Loucy (cell line): ENCODE data around the gene ACSF3.

Experiments used
- H2AFZ ChIP-seq: fragments of 200-600 bp; sonication (generic); 2 replicates; pipeline ENCODE4 v1.6.0; 2016; ENCODE audit warnings: antibody characterized with exemption, mild to moderate bottlenecking, low read length, moderate library complexity
- H3F3A ChIP-seq: fragments of 200-600 bp; 2 replicates; pipeline ENCODE4 v1.6.0; 2016; ENCODE audit warnings: antibody characterized with exemption, low read depth, mild to moderate bottlenecking
- H3K27me3 ChIP-seq: fragments of 200-600 bp; sonication (generic); 2 replicates; pipeline ENCODE4 v1.6.1; 2014; ENCODE audit warnings: low read length, mild to moderate bottlenecking; ENCODE audit not compliant: insufficient read depth, poor library complexity, severe bottlenecking
- H3K36me3 ChIP-seq: fragments of 200-600 bp; sonication (generic); 2 replicates; pipeline ENCODE4 v1.6.1; 2016; ENCODE audit warnings: low read length; ENCODE audit not compliant: insufficient read depth
- H3K4me1 ChIP-seq: fragments of 200-600 bp; sonication (generic); 2 replicates; pipeline ENCODE4 v1.5.1; 2014; ENCODE audit warnings: low read length, mild to moderate bottlenecking; ENCODE audit not compliant: insufficient read depth, poor library complexity, severe bottlenecking
- H3K4me2 ChIP-seq: fragments of 200-600 bp; sonication (generic); 2 replicates; pipeline ENCODE4 v1.6.0; 2014; ENCODE audit warnings: antibody characterized with exemption, low read length, low read depth, mild to moderate bottlenecking; ENCODE audit not compliant: poor library complexity, severe bottlenecking
- H3K4me3 ChIP-seq: fragments of 200-600 bp; sonication (generic); 2 replicates; pipeline ENCODE4 v1.5.1; 2014; ENCODE audit warnings: low read length, mild to moderate bottlenecking, mixed read lengths; ENCODE audit not compliant: poor library complexity, severe bottlenecking
- H3K79me2 ChIP-seq: fragments of 200-600 bp; sonication (generic); 2 replicates; pipeline ENCODE4 v1.6.1; 2014; ENCODE audit warnings: low read length; ENCODE audit not compliant: insufficient read depth
- H3K9ac ChIP-seq: fragments of 200-600 bp; sonication (generic); 2 replicates; pipeline ENCODE4 v1.6.0; 2014; ENCODE audit warnings: mild to moderate bottlenecking, low read depth, low read length, moderate library complexity; ENCODE audit not compliant: poor library complexity, severe bottlenecking
- H3K9me2 ChIP-seq: fragments of 200-600 bp; sonication (generic); replicated peaks from 2 replicates; pipeline ENCODE4 v1.6.1; 2016; ENCODE audit warnings: low read depth, low read length, mixed read lengths
- H3K9me3 ChIP-seq: fragments of 200-600 bp; sonication (generic); 2 replicates; pipeline ENCODE4 v1.6.1; 2014; ENCODE audit warnings: mild to moderate bottlenecking, antibody characterized with exemption, low read length, low read depth; ENCODE audit not compliant: insufficient read depth
- H4K20me1 ChIP-seq: fragments of 200-600 bp; sonication (generic); 2 replicates; pipeline ENCODE4 v1.6.0; 2014; ENCODE audit warnings: antibody characterized with exemption, low read length, mild to moderate bottlenecking; ENCODE audit not compliant: insufficient read depth, poor library complexity, severe bottlenecking
- CTCF ChIP-seq: fragments of 200-600 bp; sonication (generic); conservative IDR thresholded peaks from 2 replicates; pipeline ENCODE4 v1.5.1; 2014; ENCODE audit warnings: mild to moderate bottlenecking, antibody characterized with exemption, low read length
- EZH2phosphoT487 ChIP-seq: fragments of 200-600 bp; IDR thresholded peaks from 2 replicates; pipeline ENCODE4 v1.6.1; 2018; ENCODE audit warnings: antibody characterized with exemption, mild to moderate bottlenecking, moderate library complexity, borderline replicate concordance

The ACSF3 gene

GRCh38 chr16:89178453-89179147, 84.9 kb downstream of the ACSF3 start:
- H3K4me3 ChIP-seq: no peak overlapping the region
- no peak overlapping the region for H3K9ac ChIP-seq
- TF ChIP-seq EZH2phosphoT487 (no peak), CTCF (no peak)
- H3F3A ChIP-seq: no peaks in the 10 kb centered on the region
- H3K9me2 ChIP-seq: no peaks in the 10 kb centered on the region
- no peak overlapping the region for H2AFZ ChIP-seq
- H3K36me3 ChIP-seq: no peaks in the 10 kb centered on the region
- H3K4me1 ChIP-seq: no peaks in the 10 kb centered on the region
- no peaks in the 10 kb centered on the region for H3K79me2 ChIP-seq
- no peaks in the 10 kb centered on the region for H4K20me1 ChIP-seq
- H3K9me3 ChIP-seq: no peaks in the 10 kb centered on the region
- no peaks in the 10 kb centered on the region for H3K27me3 ChIP-seq
- H3K4me2 ChIP-seq: no peak overlapping the region

- TF ChIP-seq EZH2phosphoT487: no peak
- no peak for TF ChIP-seq CTCF
- no peaks in the 10 kb centered on the region for H3F3A ChIP-seq
- H3K79me2 ChIP-seq: no peaks in the 10 kb centered on the region
- no peaks in the 10 kb centered on the region for H3K27me3 ChIP-seq
- H3K9me3 ChIP-seq: no peaks in the 10 kb centered on the region
- no peaks in the 10 kb centered on the region for H4K20me1 ChIP-seq
- no peak overlapping the region for H3K4me3 ChIP-seq
- no peaks in the 10 kb centered on the region for H3K9me2 ChIP-seq
- H3K4me2 ChIP-seq: no peak overlapping the region
- no peaks in the 10 kb centered on the region for H3K36me3 ChIP-seq
- no peak overlapping the region for H2AFZ ChIP-seq
- H3K9ac ChIP-seq: no peak overlapping the region
- no peaks in the 10 kb centered on the region for H3K4me1 ChIP-seq
Observed at GRCh38 chr16:89179148-89179484, 85.5 kb downstream of the ACSF3 start.

- TF ChIP-seq CTCF: no peak
- no peak for TF ChIP-seq EZH2phosphoT487
- Histone ChIP-seq H3K9ac (no peak overlapping the region), H3K4me1 (no peaks in the 10 kb centered on the region), H3K9me2 (no peaks in the 10 kb centered on the region), H3K27me3 (no peaks in the 10 kb centered on the region), H3K4me2 (no peak overlapping the region), H3K79me2 (no peaks in the 10 kb centered on the region), H3K4me3 (no peak overlapping the region), H4K20me1 (no peaks in the 10 kb centered on the region), H3K9me3 (no peaks in the 10 kb centered on the region), H3K36me3 (no peaks in the 10 kb centered on the region), H3F3A (no peaks in the 10 kb centered on the region), H2AFZ (no peak overlapping the region)
Observed at GRCh38 chr16:89179656-89180315, 86.1 kb downstream of the ACSF3 start.
